ENCODE results near the gene ZNF219.

The ZNF219 gene

DNA sequence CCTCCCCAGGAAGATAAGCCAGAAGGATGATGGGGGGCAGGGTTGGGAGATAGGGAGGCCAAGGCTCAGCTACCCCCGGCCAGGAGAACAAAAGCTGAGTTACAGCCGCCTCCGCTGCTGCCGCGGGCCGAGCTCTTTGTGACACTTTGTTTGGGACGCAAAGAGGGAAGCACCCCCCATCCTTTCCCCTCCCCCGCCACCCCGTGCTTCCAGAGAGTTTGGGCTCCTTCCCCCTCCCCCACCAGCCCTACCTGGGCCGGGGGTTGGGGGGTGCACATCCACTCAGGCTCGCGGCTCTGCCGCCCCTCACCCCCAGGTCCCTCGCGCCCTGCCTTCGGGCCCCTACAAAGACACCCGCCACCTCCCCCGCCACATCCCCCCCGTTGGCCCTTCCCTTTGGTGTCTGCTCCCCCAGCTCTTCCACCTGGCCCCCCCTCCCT, 799 bp downstream of the ZNF219 start:
- no peak for DNase-seq (ENCODE audit: low read depth)
- no peak for TF ChIP-seq CTCF (conservative IDR thresholded peaks at IDR 0.05; ENCODE audit: control insufficient read depth, insufficient read depth, low read depth, low read length)
- H3K4me3 ChIP-seq (ENCODE audit: control insufficient read depth, low read depth, low read length) = peak overlapping the region; percentile 30

GRCh38 chr14:21096978-21097635, 1.3 kb downstream of the ZNF219 start:
- no peak for DNase-seq (ENCODE audit: low read depth)
- peak overlapping the region; percentile 30 for H3K4me3 ChIP-seq (ENCODE audit: control insufficient read depth, low read depth, low read length)
- no peak for TF ChIP-seq CTCF (conservative IDR thresholded peaks at IDR 0.05; ENCODE audit: control insufficient read depth, insufficient read depth, low read depth, low read length)

DNA sequence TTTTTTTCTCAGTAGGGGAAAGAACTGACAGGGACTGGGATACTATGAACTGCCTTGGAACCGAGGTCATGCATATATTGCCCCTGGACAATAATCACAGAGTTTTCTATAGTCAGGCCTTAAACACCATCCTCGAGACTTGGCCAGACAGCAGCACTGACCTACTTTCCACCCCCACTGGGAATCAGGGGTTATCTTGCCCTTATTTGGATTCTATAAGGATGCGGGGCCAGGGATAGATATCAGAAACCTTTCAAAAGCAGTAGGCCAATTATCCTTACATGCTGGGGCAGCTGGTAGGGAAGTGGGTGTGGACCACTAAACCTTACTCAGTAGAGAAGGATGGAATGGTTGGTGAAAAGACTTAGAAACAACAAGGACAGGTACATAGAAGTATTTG, 2.0 kb downstream of the ZNF219 start:
- DNase-seq (ENCODE audit: low read depth) = no peak
- no peak overlapping the region for H3K4me3 ChIP-seq (ENCODE audit: control insufficient read depth, low read depth, low read length)
- TF ChIP-seq CTCF (conservative IDR thresholded peaks at IDR 0.05; ENCODE audit: control insufficient read depth, insufficient read depth, low read depth, low read length) = no peak

DNA sequence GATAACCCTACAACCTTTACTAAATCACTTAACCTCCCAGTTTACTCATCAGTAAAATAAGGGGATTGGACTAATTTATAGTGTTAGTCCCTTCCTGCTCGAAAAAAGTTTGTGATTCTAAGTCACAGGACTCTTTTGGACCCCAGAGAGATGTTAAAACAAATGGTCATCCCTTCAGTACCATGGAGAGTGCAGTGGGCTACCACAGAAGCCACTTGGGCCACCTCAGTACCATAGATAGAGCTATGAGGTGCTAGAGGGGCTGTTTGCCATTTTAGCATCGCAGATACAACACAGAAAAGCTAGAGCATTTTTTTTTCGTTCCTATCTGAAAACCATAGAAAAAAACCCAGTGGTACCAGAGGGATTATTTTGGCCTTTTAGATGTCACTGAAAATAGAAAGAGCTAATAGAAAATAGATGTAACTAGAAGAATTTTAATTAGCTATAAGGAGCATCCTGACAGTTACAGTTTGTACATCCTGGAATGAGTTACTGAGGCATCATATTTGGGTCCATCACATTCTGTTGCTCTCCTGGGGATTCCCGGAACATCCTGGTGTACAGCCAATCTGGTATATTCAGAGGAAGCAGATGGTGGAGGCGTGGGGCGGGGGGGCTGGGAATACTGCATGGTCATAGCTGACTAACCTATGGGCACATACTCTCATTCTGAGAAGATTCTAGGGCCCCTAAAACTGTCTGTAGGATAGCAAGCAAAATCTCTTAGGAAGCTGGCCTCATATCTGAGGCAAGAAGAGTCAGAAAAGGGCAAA, 2.8 kb downstream of the ZNF219 start:
- peak; percentile 85 for DNase-seq (ENCODE audit: low read depth)
- H3K4me3 ChIP-seq (ENCODE audit: control insufficient read depth, low read depth, low read length) = no peak overlapping the region
- no peak for TF ChIP-seq CTCF (conservative IDR thresholded peaks at IDR 0.05; ENCODE audit: control insufficient read depth, insufficient read depth, low read depth, low read length)

DNA sequence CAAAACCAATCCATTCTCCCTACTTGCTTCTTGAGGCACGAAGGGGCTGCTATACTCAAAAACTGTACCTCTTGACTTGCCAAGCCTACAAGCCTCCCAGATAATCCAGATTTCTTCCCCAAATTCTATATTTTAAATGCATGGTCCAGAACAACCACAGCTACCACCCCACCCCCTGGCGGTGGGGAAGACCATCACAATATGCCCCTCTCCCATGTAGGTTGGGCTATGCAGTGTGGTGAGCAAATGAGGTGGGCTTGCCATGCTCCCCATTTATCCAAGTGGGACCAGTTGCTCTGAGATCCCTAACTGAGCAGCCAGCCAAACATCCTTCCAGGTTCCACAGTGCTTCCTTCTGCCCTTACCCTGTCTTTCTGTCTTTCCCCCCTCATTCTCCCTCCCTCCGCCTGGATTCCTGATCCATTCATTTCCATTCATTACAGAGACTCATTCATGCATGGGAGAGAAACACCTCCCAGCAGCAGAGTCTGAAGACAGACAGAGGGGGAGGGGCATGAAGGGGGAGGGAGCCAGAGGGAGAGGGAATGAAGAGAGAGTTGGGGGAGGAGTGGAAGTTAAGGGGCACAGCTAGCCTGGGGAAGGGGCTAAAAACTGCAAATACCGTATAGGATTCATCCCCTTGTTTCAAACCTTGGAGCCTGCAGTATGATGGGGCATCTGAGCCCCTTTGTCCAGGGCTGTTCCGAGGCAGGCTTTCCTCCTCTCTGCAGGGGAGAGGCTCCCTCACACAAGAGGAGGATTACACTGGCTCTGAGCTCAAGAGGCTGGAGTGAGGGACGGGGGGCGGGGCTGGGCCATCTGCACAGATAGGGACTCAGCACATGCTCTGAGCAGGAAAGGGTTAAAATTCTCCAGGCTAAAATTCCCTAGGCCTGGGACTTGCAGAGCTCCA, 4.4 kb downstream of the ZNF219 start:
- H3K4me3 ChIP-seq (ENCODE audit: control insufficient read depth, low read depth, low read length) = no peak overlapping the region
- peak; percentile 17 for TF ChIP-seq CTCF (conservative IDR thresholded peaks at IDR 0.05; ENCODE audit: control insufficient read depth, insufficient read depth, low read depth, low read length)
- no peak for DNase-seq (ENCODE audit: low read depth)

- no peak for TF ChIP-seq CTCF (conservative IDR thresholded peaks at IDR 0.05; ENCODE audit: control insufficient read depth, insufficient read depth, low read depth, low read length)
- no peak overlapping the region for H3K4me3 ChIP-seq (ENCODE audit: control insufficient read depth, low read depth, low read length)
- no peak for DNase-seq (ENCODE audit: low read depth)
Observed at GRCh38 chr14:21093018-21093417, 5.4 kb downstream of the ZNF219 start.

Measured in fibroblast of mammary gland (primary cell).